C1 segment of cervical spinal cord (tissue), 14 donors: Measurements from ENCODE around the gene PFN4.

Source experiments
- DNase-seq, 14 donors: peaks; one replicate each; lab custom pipeline; 2025; lab: John Stamatoyannopoulos, UW

Gene PFN4

GRCh38 chr2:24077879-24078278 is 45.3 kb downstream of the PFN4 start:
- no peak for DNase-seq

DNA sequence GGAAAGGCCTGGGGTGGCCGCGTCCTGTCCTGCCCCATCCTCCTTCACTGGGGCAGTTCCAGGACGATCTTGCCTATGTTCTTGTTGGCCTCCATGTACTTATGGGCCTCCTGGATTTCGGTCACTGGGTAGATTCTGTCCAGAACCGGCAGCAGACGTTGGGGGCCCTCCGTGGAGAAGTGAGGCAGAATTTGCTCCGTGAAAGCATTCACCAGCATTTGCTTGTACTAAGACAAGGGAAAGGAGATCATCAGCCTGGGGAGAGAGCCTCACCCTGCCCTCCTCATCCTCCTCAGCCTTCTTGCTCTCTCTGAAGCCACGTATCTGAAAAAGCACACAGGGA is 45.6 kb downstream of the PFN4 start:
- DNase-seq, result peak in 2 of 14 donors; percentile 29 to 45

DNA sequence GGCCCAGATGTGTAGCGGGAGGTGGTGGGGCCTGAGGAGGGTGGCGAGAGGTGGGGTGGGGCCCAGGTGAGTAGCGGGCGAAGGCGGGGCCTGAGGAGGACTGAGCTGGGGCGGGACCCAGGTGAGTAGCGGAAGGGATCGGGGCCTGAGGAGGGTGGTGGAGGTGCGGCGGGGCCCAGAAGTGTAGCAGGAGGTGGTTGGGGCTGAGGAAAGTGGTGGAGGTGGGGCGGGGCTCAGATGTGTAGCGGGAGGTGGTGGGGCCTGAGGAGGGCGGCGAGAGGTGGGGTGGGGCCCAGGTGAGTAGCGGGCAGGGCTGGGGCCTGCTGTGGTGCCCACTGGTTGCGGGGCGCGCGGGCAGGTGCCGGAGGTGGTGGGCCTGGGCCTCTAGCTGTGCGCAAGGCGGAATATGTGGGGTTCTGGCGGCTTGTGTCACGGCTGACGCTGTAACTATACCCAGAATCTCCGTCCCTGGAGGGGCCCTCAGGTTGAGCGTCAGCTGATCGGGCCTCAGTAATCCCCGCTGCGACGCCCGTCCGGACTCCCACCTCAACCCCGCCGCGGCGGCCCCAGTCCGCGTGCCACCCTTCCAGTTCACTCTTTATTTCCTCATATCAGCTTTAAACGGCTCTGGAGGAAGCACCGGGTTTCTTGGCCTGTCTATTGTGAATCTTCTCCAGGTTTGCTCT is 46.1 kb downstream of the PFN4 start:
- DNase-seq, result peak in 7 of 14 donors; percentile 12 to 54 (median 38)

DNA sequence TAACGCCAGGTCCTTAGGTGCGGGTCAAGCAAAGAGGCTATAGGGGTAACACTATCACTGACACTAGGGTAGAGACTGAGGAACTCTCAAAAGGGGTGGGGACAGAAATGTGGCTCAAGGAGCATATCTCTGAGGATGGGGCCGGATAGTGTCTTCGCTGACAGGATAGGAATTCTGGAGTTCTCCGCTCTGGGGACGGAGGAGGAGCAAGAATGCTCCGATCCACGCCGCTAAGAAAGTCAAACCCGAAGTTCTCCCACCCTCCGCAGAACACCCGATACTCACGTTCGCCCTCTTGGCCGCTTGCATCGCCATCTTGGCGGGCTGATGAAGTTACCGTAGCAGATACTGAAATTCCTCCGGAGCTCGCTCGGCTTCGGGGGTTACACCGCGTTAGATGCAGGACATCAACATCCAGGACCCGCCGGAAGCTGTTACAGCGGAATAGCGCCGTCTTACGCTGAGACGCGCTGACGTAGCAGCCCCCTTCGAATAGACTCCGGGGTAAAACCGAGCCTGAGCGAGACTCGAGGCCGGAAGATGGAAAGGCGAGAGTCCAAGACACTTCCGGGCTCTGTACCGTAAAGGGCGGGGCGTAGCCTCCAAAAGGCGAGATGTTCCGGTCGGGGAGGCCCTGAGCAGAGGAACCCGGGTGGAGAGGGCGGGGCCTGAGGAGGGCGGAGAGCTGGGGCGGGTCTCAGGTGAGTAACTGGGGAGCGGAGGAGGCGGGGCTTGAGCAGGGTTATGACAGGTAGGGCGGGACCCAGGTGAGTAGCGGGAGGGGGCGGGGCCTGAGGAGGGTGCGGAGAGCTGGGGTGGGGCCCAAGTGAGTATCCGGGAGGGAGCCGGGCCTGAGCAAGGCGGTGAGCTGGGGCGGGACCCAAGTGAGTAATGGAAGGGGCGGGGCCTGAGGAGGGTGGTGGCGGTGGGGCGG is 47.0 kb downstream of the PFN4 start, which contains the start of gene SF3B6:
SF3B6 (minus strand) TSS at position 412 of the 934 bp plus-strand sequence; CDS start at position 315, 97 bp downstream.
- peak; percentile 55 to 99 (median 92) for DNase-seq

DNA sequence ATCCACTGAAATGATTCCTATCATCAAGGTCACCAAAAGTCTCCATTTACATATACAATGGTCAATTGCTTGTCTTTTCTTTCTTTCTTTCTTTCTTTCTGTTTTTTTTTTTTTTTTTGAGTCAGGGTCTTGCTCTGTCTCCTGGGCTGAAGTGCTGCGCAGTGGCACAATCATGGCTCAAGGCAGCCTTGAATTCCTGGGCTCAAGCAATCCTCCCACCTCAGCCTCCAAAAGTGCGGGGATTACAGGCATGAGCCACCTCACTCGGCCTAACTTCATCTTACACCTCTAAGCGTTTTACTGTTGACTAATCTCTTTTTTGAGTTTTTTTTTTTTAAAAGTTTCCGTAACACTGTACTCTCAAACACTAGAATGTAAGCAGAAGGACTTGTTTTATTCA is 47.9 kb downstream of the PFN4 start:
- no peak for DNase-seq

- DNase-seq, result no peak
Observed at GRCh38 chr2:24073816-24074215, 49.3 kb downstream of the PFN4 start.

DNA sequence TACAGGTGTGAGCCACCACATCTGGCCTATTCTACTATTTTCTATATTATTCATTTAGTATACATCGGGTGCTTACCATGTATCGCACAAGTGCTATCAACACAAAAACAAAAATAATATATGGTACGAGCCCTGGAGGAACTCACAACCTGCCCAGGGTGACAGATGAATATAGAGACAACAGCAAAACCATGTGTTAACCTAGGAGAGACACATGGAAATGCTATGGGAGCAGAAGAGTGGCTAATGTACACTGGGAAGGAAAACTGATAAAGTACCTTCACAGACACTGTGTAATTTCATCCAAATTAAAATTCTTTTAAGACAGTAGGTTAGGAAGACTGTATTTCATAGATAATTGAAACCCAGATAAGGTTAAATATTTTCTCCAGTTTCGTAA is 50.9 kb downstream of the PFN4 start:
- DNase-seq, result no peak

DNA sequence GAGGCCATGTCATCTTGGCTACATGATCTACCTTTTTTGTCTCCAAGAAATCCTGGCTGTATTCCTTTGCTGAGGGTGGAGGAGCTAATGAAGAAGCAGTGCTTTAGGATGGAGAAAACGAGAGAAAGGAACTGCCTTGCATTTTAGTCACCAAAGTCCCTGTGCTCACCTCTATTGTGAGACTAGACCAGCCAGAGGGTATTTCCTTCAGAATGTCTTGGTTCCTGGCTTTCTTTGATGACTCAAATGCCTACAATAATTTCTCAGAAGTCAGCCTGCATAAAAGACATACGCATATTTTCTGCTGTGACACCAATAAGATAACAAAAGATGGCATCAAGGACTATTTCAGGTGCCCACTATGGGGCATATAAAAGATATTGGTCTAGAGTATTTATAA is 57.8 kb downstream of the PFN4 start:
- no peak for DNase-seq
